GM18505 (cell line): ENCODE measurements around the gene OGFR.

Experiments
- ATAC-seq: cut with Tn5 transposase; IDR thresholded peaks from one replicate; pipeline ENCODE4 v1.9.1; 2021; ENCODE audit not compliant: unreplicated experiment
- POLR2A ChIP-seq: IDR thresholded peaks from 4 replicates; pipeline ENCODE4 v1.6.1; 2011; ENCODE audit warnings: borderline replicate concordance; ENCODE audit not compliant: insufficient read depth, insufficient read length; ENCODE audit errors: extremely low read depth

OGFR gene

GRCh38 chr20:62804021-62804626 lies 511 bp upstream of the OGFR start:
- TF ChIP-seq POLR2A = no peak
- no peak for ATAC-seq

- TF ChIP-seq POLR2A = no peak
- no peak for ATAC-seq
Observed at GRCh38 chr20:62805155-62805710, 598 bp downstream of the OGFR start.

- no peak for TF ChIP-seq POLR2A
- no peak for ATAC-seq
Observed at GRCh38 chr20:62805711-62806382, 1.2 kb downstream of the OGFR start.

GRCh38 chr20:62806383-62807050 lies 1.9 kb downstream of the OGFR start:
- TF ChIP-seq POLR2A = no peak
- ATAC-seq = no peak

- ATAC-seq = no peak
- no peak for TF ChIP-seq POLR2A
Observed at GRCh38 chr20:62807444-62808210, 3.0 kb downstream of the OGFR start.

- ATAC-seq = no peak
- no peak for TF ChIP-seq POLR2A
Observed at GRCh38 chr20:62808211-62808865, 3.7 kb downstream of the OGFR start.

GRCh38 chr20:62809530-62810428 lies 5.1 kb downstream of the OGFR start:
- no peak for ATAC-seq
- TF ChIP-seq POLR2A = no peak

GRCh38 chr20:62811320-62811719 lies 6.7 kb downstream of the OGFR start:
- no peak for TF ChIP-seq POLR2A
- no peak for ATAC-seq

- TF ChIP-seq POLR2A = no peak
- ATAC-seq = no peak
Observed at GRCh38 chr20:62811720-62812119, 7.1 kb downstream of the OGFR start.

GRCh38 chr20:62812181-62812906 lies 7.7 kb downstream of the OGFR start:
- no peak for ATAC-seq
- TF ChIP-seq POLR2A = no peak

- no peak for TF ChIP-seq POLR2A
- ATAC-seq = no peak
Observed at GRCh38 chr20:62812907-62813200, 8.2 kb downstream of the OGFR start.

- ATAC-seq = no peak
- TF ChIP-seq POLR2A = no peak
Observed at GRCh38 chr20:62813588-62813987, 9.0 kb downstream of the OGFR start.

GRCh38 chr20:62814060-62814708 lies 9.5 kb downstream of the OGFR start:
- ATAC-seq = no peak
- no peak for TF ChIP-seq POLR2A
